NCI-H1694 (cell line): Measurements from ENCODE around the gene MBOAT1.
"Not testable (repeated sequence)": the region's sequence is repeated elsewhere in the genome, so short reads cannot be mapped to it uniquely, and the experiment has no call there.

Experiments used
- DNase-seq: peaks from one replicate; lab custom pipeline; 2025; lab: John Stamatoyannopoulos, UW

MBOAT1 gene

GRCh38 chr6:20170455-20171148 lies 41.7 kb downstream of the MBOAT1 start:
- DNase-seq: no peak

GRCh38 chr6:20169786-20170185 lies 42.5 kb downstream of the MBOAT1 start:
- no peak for DNase-seq

GRCh38 chr6:20169119-20169557 lies 43.1 kb downstream of the MBOAT1 start:
- DNase-seq: no peak

GRCh38 chr6:20168690-20169089 lies 43.6 kb downstream of the MBOAT1 start:
- DNase-seq: no peak

- DNase-seq: no peak
Observed at GRCh38 chr6:20167601-20168000, 44.7 kb downstream of the MBOAT1 start.

- no peak for DNase-seq
Observed at GRCh38 chr6:20166210-20166609, 46.1 kb downstream of the MBOAT1 start.

- DNase-seq: no peak
Observed at GRCh38 chr6:20162515-20162914, 49.8 kb downstream of the MBOAT1 start.

GRCh38 chr6:20160541-20161283 lies 51.6 kb downstream of the MBOAT1 start:
- no peak for DNase-seq

- DNase-seq: no peak
Observed at GRCh38 chr6:20159781-20160540, 52.3 kb downstream of the MBOAT1 start.

- DNase-seq: no peak
Observed at GRCh38 chr6:20159098-20159497, 53.2 kb downstream of the MBOAT1 start.

- DNase-seq: no peak
Observed at GRCh38 chr6:20158676-20159075, 53.6 kb downstream of the MBOAT1 start.

- DNase-seq: no peak
Observed at GRCh38 chr6:20156824-20157223, 55.4 kb downstream of the MBOAT1 start.

- DNase-seq: no peak
Observed at GRCh38 chr6:20154753-20155152, 57.5 kb downstream of the MBOAT1 start.

GRCh38 chr6:20153194-20153593 lies 59.1 kb downstream of the MBOAT1 start:
- DNase-seq: no peak

- no peak for DNase-seq
Observed at GRCh38 chr6:20148433-20148832, 63.8 kb downstream of the MBOAT1 start.

GRCh38 chr6:20147469-20147868 lies 64.8 kb downstream of the MBOAT1 start:
- no peak for DNase-seq

GRCh38 chr6:20146831-20147230 lies 65.4 kb downstream of the MBOAT1 start:
- not testable (repeated sequence) for DNase-seq

GRCh38 chr6:20146291-20146690 lies 66.0 kb downstream of the MBOAT1 start:
- no peak for DNase-seq

GRCh38 chr6:20142866-20143265 lies 69.4 kb downstream of the MBOAT1 start:
- DNase-seq: no peak

GRCh38 chr6:20141931-20142330 lies 70.3 kb downstream of the MBOAT1 start:
- DNase-seq: no peak

- DNase-seq: not testable (repeated sequence)
Observed at GRCh38 chr6:20139127-20139963, 72.9 kb downstream of the MBOAT1 start.

GRCh38 chr6:20137837-20138236 lies 74.4 kb downstream of the MBOAT1 start:
- DNase-seq: no peak
